WTC11 (cell line): Measurements from ENCODE around the gene ST6GALNAC6. TPM values are rescaled to one million over a fixed set of nuclear protein-coding genes. Genes with fewer than 3 reads are reported as not detected.
A peak's percentile ranks its signal among the peaks of the same experiment; 100 is the strongest.

Experiments
- ATAC-seq: fragments of 200-7000 bp; cut with Tn5 transposase; 2 replicates; pipeline ENCODE4 v1.10.0; 2021; ENCODE audit warnings: mild to moderate bottlenecking, moderate library complexity
- CTCF ChIA-PET: fragments of 300-600 bp; sonication (Branson Sonifier 250); formaldehyde crosslinking; loops from one replicate; lab custom pipeline; 2021; ENCODE audit warnings: antibody characterized with exemption; lab: Charles Lee
- POLR2A ChIA-PET: fragments of 350-600 bp; sonication (Branson Sonifier 250); formaldehyde crosslinking; loops from one replicate; lab custom pipeline; 2021; ENCODE audit warnings: antibody characterized with exemption; lab: Charles Lee
- DNase-seq: peaks from one replicate; pipeline ENCODE4 v3.0.0; 2021; ENCODE audit warnings: low spot score
- H3K27ac Mint-ChIP-seq: 2 replicates; pipeline ENCODE4 v1.8.0; 2021; ENCODE audit warnings: mixed read lengths
- H3K27me3 Mint-ChIP-seq: 2 replicates; pipeline ENCODE4 v1.8.0; 2021; ENCODE audit warnings: low read depth, mild to moderate bottlenecking, moderate library complexity, mixed read lengths
- H3K36me3 Mint-ChIP-seq: 2 replicates; pipeline ENCODE4 v1.8.0; 2021; ENCODE audit warnings: mixed read lengths
- H3K4me1 Mint-ChIP-seq: 2 replicates; pipeline ENCODE4 v1.8.0; 2022; ENCODE audit warnings: mixed read lengths
- H3K4me3 Mint-ChIP-seq: 2 replicates; pipeline ENCODE4 v1.8.0; 2021; ENCODE audit warnings: mild to moderate bottlenecking, moderate library complexity, mixed read lengths
- H3K9me3 Mint-ChIP-seq: 2 replicates; pipeline ENCODE4 v1.8.0; 2021; ENCODE audit warnings: mixed read lengths
- ATF3 ChIP-seq: sonication (generic); formaldehyde crosslinking; conservative IDR thresholded peaks from 2 replicates; pipeline ENCODE4 v1.8.1; 2022; ENCODE audit warnings: mild to moderate bottlenecking, missing genetic modification reagents
- CBFB ChIP-seq: sonication (generic); formaldehyde crosslinking; IDR thresholded peaks from 2 replicates; pipeline ENCODE4 v1.8.1; 2022; ENCODE audit warnings: mild to moderate bottlenecking, low read depth, missing genetic modification reagents
- ERG ChIP-seq: fragments of 250-450 bp; sonication (Bioruptor Pico); IDR thresholded peaks from 2 replicates; pipeline ENCODE4 v1.8.0; 2021; ENCODE audit warnings: mild to moderate bottlenecking
- JUN ChIP-seq: sonication (generic); formaldehyde crosslinking; IDR thresholded peaks from 2 replicates; pipeline ENCODE4 v1.8.0; 2023; ENCODE audit warnings: mild to moderate bottlenecking, missing genetic modification reagents
- KAT7 ChIP-seq: sonication (generic); formaldehyde crosslinking; IDR thresholded peaks from 2 replicates; pipeline ENCODE4 v1.8.1; 2023; ENCODE audit warnings: missing genetic modification reagents, mild to moderate bottlenecking, borderline replicate concordance
- MYBL2 ChIP-seq: sonication (generic); formaldehyde crosslinking; IDR thresholded peaks from 2 replicates; pipeline ENCODE4 v1.8.1; 2023; ENCODE audit warnings: mild to moderate bottlenecking, moderate library complexity, missing genetic modification reagents
- NR1H2 ChIP-seq: sonication (generic); formaldehyde crosslinking; IDR thresholded peaks from 2 replicates; pipeline ENCODE4 v1.9.0; 2021; ENCODE audit warnings: mild to moderate bottlenecking, moderate library complexity, missing genetic modification reagents
- PRRX2 ChIP-seq: fragments of 250-450 bp; sonication (Bioruptor Pico); IDR thresholded peaks from 2 replicates; pipeline ENCODE4 v1.8.0; 2021; ENCODE audit warnings: mild to moderate bottlenecking
- RELA ChIP-seq: sonication (generic); formaldehyde crosslinking; IDR thresholded peaks from 2 replicates; pipeline ENCODE4 v1.8.1; 2022; ENCODE audit warnings: missing genetic modification reagents, mild to moderate bottlenecking, borderline replicate concordance
- SOX15 ChIP-seq: fragments of 250-450 bp; sonication (Bioruptor Pico); IDR thresholded peaks from 2 replicates; pipeline ENCODE4 v1.9.0; 2021; ENCODE audit warnings: mild to moderate bottlenecking
- ZNF121 ChIP-seq: sonication (generic); formaldehyde crosslinking; IDR thresholded peaks from 2 replicates; pipeline ENCODE4 v1.8.0; 2023; ENCODE audit warnings: missing genetic modification reagents
- ZNF416 ChIP-seq: fragments of 250-450 bp; sonication (Bioruptor Pico); IDR thresholded peaks from 2 replicates; pipeline ENCODE4 v1.9.0; 2021; ENCODE audit warnings: mild to moderate bottlenecking, inconsistent platforms
- ZNF512 ChIP-seq: sonication (generic); formaldehyde crosslinking; IDR thresholded peaks from 2 replicates; pipeline ENCODE4 v1.8.1; 2022; ENCODE audit warnings: missing genetic modification reagents, borderline replicate concordance
- total RNA-seq: library from RNA; stranded (reverse); gene quantifications from 3 replicates; pipeline ENCODE4 v1.2.3, GENCODE V29; 2021
- TF ChIP-seq, protein P1 (sequence below): sonication (generic); formaldehyde crosslinking; IDR thresholded peaks from 2 replicates; pipeline ENCODE4 v1.8.1; 2023; ENCODE audit warnings: mild to moderate bottlenecking, missing genetic modification reagents, moderate library complexity
- TF ChIP-seq, protein P2 (sequence below): fragments of 250-450 bp; sonication (Bioruptor Pico); IDR thresholded peaks from 2 replicates; pipeline ENCODE4 v1.9.0; 2021; ENCODE audit warnings: mild to moderate bottlenecking, borderline replicate concordance

Gene ST6GALNAC6
- total RNA-seq, 1 experiment from 2014 or later = 47.5 TPM

DNA sequence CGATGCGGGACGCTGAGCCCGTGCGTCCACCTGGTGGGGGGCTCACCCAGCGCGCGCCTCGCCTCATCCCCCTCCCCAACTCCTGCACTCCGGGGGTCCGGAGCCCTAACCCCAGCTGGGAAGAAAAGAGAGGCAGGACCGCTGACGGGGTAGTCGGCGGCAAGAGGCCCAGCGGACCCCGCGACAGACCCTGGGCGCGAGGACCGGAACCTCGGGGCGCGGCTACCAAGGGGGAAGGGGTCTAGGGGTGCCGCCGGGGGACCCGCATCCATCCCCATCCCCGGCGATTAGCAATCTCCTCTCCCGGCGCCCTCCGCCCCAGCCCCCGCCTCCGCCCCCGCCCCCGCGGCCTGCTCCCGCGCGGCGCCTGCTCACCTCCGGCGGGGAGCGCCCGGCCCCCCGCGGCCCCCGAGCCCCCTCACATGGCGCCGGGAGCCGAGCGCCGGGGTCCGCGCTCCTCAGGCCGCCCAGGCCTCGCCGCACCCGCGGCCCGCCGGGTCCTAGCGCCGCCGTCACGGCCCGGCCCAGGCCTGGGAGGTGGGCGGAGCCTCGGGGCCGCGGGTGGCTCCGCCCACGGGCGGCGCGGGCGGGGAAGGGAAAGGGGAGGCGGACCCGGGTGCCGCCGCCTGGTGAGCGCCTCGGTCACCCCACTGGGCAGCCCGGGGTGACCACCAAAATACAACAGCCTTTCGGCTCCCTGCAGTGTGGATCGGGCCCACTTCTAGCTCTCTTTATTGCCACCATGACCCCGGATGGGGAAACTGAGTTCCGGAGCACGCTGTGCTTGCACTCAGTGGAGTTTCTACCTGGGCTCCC lies at the start of gene ST6GALNAC6 (continued):
- no peak for TF ChIP-seq ZNF416 (CRISPR knock-in tag)
- TF ChIP-seq, protein P1, sequence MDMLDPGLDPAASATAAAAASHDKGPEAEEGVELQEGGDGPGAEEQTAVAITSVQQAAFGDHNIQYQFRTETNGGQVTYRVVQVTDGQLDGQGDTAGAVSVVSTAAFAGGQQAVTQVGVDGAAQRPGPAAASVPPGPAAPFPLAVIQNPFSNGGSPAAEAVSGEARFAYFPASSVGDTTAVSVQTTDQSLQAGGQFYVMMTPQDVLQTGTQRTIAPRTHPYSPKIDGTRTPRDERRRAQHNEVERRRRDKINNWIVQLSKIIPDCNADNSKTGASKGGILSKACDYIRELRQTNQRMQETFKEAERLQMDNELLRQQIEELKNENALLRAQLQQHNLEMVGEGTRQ = peak; percentile 17; the same call in 1 of the 2 replicates
- TF ChIP-seq ERG (CRISPR knock-in tag) = no peak
- TF ChIP-seq PRRX2 (CRISPR knock-in tag) = no peak
- 0 out of 2 replicates have a peak, but pooled peaks have one; percentile 34 for TF ChIP-seq KAT7 (CRISPR knock-in tag)
- peak; percentile 41; the same call in 1 of the 2 replicates for TF ChIP-seq JUN (CRISPR knock-in tag)
- TF ChIP-seq NR1H2 (CRISPR knock-in tag) = no peak

DNA sequence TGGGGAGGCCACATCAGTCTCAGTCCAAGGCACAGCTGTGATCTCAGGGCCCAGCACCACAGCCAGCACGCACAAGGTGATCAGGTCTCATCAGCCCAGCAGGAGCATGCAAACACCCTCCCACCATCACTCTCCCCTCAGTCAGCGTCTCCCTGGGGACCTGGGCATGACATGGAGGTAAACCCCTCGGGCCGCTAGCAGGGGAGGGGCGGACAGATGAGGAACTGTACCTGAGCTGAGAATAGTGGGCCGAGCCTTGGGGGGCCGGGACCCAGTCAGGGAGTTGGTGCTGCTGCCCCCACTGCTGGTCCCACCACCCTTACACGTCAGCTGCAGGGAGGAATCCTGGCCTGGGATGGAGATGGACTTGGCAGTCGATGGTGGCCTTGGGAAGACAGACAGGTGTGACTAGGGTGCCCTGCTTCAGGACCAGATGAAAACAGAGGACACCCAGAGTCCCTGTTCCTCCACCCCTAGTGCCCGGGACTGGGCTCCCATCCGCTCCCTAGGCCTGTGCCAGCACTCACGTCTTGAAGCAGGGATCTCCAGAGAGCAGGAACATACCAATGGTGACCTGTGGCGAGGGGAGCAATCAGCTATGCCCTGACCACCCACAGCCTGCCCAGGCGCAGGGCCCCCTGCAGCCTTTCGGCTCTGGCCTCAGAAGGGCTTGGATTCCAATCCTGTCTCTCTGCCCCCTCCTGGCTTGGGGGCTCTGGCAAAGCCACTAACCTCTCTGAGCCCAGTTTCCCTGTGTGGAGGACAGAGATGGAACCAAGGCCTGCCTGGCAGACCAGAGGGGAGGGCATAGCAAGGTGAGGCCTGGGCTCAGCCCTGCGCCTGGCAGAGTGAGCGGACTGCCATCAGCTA lies 48.7 kb upstream of the ST6GALNAC6 start:
- H3K36me3 Mint-ChIP-seq = peaks cover 5% of the 10 kb centered on the region; the same call in 1 of the 2 replicates
- peak overlapping the region; percentile 17; the same call in 1 of the 2 replicates for H3K27ac Mint-ChIP-seq

DNA sequence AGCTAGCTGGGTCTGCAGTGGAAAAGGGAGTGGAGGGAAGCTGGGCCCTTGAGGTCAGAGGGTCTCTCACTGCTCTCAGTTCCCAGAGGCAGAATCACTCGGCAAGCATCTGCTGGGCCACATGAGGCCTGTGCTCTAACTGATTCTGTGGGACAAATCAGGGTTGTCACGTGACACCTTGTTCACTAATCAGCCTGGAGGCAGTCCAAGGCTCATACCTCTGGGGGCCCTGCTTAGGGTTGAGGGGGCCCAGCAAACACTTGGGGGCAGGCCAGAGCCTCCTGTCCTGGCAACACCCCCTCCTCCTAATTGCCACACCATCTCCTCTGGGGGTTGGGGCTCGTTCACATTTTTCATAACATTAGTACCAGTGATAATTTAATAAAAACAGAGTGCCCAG lies 47.3 kb upstream of the ST6GALNAC6 start:
- peaks cover 5% of the 10 kb centered on the region; the same call in 1 of the 2 replicates for H3K36me3 Mint-ChIP-seq
- H3K4me3 Mint-ChIP-seq = no peak overlapping the region
- CTCF ChIA-PET = interaction anchor here (1.3 to 1.4 kb wide), 2 partner anchors 9 to 171 kb away, joined by 4 to 5 read pairs; no protein-coding TSS in a partner anchor
- POLR2A ChIA-PET = no interaction called here
- H3K4me1 Mint-ChIP-seq = peaks cover 20% of the 10 kb centered on the region
- peak overlapping the region; percentile 60; the same call in 1 of the 2 replicates for H3K27ac Mint-ChIP-seq
- TF ChIP-seq ATF3 = no peak
- TF ChIP-seq, protein P1 = 0 out of 2 replicates have a peak, but pooled peaks have one; percentile 32
- TF ChIP-seq, all 79 proteins: peak for 1
- DNase-seq (no peak), ATAC-seq (no peak)
- Mint-ChIP-seq H3K9me3 (no peaks in the 10 kb centered on the region), H3K27me3 (no peaks in the 10 kb centered on the region)

More for the DNA sequence above, 48.7 kb upstream of the ST6GALNAC6 start:
- no peak for DNase-seq
- Mint-ChIP-seq H3K9me3 (no peaks in the 10 kb centered on the region), H3K27me3 (no peaks in the 10 kb centered on the region), H3K4me3 (no peak overlapping the region), H3K4me1 (peaks cover 6% of the 10 kb centered on the region)
- TF ChIP-seq ZNF121 = no peak
- no peak for TF ChIP-seq RELA (CRISPR knock-in tag)
- ATAC-seq = no peak
- CTCF ChIA-PET = interaction anchor here (0.5 to 1.8 kb wide), 3 partner anchors 86 to 170 kb away, joined by 3 to 5 read pairs (median 4); no protein-coding TSS in a partner anchor
- POLR2A ChIA-PET = no interaction called here

DNA sequence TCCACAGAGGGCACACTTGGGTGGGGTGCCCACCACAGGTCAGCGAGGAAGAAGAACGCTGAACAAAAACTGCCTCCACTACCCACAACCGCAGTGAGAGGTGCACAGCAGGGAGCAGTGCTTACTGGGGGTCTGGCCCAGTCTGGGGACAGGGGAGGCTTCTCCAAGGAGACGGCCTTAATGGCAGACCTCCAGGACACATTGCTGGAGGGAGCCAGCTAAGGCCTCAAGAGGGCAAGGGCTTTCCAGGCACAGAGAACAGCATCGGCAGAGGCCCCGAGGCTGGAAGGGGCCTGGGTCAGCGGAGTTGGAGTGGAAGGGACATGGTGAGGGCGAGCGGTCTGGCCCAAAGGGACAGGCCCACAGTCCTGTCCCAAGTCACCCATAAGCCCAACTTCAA lies 46.5 kb upstream of the ST6GALNAC6 start:
- peaks cover 22% of the 10 kb centered on the region for H3K4me1 Mint-ChIP-seq
- ChIA-PET CTCF (interaction anchor here (1.4 kb wide), 1 partner anchor 10 kb away, joined by 5 read pairs; no protein-coding TSS in a partner anchor), POLR2A (no interaction called here)
- no peaks in the 10 kb centered on the region for H3K9me3 Mint-ChIP-seq
- DNase-seq = no peak
- no peak overlapping the region for H3K4me3 Mint-ChIP-seq
- peaks cover 5% of the 10 kb centered on the region; the same call in 1 of the 2 replicates for H3K36me3 Mint-ChIP-seq
- H3K27me3 Mint-ChIP-seq = no peaks in the 10 kb centered on the region
- 0 out of 2 replicates have a peak overlapping the region, but pooled peaks have one; percentile 36 for H3K27ac Mint-ChIP-seq
- ATAC-seq = no peak
- TF ChIP-seq SOX15 = no peak
- no peak for TF ChIP-seq CBFB (CRISPR knock-in tag)
- no peak for TF ChIP-seq PRRX2 (CRISPR knock-in tag)
- TF ChIP-seq RELA (CRISPR knock-in tag) = no peak
- TF ChIP-seq, protein P2, sequence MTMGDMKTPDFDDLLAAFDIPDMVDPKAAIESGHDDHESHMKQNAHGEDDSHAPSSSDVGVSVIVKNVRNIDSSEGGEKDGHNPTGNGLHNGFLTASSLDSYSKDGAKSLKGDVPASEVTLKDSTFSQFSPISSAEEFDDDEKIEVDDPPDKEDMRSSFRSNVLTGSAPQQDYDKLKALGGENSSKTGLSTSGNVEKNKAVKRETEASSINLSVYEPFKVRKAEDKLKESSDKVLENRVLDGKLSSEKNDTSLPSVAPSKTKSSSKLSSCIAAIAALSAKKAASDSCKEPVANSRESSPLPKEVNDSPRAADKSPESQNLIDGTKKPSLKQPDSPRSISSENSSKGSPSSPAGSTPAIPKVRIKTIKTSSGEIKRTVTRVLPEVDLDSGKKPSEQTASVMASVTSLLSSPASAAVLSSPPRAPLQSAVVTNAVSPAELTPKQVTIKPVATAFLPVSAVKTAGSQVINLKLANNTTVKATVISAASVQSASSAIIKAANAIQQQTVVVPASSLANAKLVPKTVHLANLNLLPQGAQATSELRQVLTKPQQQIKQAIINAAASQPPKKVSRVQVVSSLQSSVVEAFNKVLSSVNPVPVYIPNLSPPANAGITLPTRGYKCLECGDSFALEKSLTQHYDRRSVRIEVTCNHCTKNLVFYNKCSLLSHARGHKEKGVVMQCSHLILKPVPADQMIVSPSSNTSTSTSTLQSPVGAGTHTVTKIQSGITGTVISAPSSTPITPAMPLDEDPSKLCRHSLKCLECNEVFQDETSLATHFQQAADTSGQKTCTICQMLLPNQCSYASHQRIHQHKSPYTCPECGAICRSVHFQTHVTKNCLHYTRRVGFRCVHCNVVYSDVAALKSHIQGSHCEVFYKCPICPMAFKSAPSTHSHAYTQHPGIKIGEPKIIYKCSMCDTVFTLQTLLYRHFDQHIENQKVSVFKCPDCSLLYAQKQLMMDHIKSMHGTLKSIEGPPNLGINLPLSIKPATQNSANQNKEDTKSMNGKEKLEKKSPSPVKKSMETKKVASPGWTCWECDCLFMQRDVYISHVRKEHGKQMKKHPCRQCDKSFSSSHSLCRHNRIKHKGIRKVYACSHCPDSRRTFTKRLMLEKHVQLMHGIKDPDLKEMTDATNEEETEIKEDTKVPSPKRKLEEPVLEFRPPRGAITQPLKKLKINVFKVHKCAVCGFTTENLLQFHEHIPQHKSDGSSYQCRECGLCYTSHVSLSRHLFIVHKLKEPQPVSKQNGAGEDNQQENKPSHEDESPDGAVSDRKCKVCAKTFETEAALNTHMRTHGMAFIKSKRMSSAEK (CRISPR knock-in tag) = no peak
- no peak for TF ChIP-seq ZNF512 (CRISPR knock-in tag)
- no peak for TF ChIP-seq MYBL2 (CRISPR knock-in tag)
